ENCODE results near the gene TMEM120B.

Gene TMEM120B

DNA sequence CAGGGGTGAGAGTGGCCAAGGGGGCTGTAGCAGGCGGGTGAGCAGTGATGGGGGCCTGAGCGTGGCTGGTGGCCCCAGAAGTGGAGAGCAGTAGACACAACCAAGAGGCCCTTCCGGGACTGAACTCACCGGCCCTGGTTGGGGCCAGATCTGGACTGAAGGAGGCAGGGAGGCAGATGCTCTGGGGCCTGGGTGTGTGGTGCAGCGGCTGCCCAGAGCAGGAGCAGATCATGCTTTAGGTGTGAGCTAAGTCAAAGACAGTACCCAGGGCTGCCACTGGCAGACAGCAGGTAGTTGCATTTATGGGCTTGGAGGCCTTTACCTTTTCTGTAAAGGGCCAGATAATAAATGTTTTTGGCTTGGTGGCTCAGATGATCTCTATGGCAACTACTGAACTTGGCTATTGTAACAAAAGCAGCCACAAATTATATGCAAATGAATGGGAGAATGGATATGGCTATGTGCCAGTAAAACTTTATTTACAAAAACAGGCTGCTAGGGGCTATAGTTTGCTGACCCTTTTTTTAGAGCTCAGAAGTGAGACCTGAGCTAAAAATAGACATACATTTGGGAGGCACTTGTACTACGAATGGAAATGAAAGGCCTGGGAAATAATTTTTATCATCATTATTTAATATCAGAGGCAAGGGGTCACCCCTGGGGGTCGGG lies 116.8 kb downstream of the TMEM120B start:
- Histone ChIP-seq H3K9ac (ENCODE audit: low read length) (no peak overlapping the region), H3K4me3 (ENCODE audit: low read depth in 1 of 2, low read length in 2 of 2) (no peak overlapping the region), H3K36me3 (ENCODE audit: insufficient read depth, low read length) (peaks cover 60% of the 10 kb centered on the region), H3K27me3 (ENCODE audit: control insufficient read depth in 1 of 2, insufficient read depth in 2 of 2, low read length in 2 of 2) (no peaks in the 10 kb centered on the region), H3K4me1 (ENCODE audit: insufficient read depth, low read length) (peaks cover 9% of the 10 kb centered on the region), H3K27ac (ENCODE audit: low read depth, low read length) (no peak overlapping the region), H3K9me3 (ENCODE audit: low read length) (no peaks in the 10 kb centered on the region)

DNA sequence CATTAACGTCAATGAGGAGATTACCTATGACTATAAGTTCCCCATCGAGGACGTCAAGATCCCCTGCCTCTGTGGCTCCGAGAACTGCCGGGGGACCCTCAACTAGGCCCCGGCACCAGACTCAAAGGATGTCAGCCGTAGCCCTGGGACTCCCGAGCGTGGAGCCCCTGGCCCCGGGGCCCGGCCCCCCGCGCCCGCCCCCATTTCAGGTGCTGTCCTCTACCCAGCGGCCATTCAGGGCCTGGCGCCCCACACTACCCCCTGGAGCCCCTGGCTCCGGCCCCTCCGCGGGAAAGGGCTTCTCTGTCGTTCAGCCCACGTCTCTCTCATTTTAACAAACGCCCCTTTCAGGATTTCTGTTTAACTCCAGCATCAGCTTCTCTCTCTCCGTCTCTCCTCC lies 117.6 kb downstream of the TMEM120B start:
- H3K9ac ChIP-seq (ENCODE audit: low read length), result no peak overlapping the region
- peaks cover 57% of the 10 kb centered on the region for H3K36me3 ChIP-seq (ENCODE audit: insufficient read depth, low read length)

DNA sequence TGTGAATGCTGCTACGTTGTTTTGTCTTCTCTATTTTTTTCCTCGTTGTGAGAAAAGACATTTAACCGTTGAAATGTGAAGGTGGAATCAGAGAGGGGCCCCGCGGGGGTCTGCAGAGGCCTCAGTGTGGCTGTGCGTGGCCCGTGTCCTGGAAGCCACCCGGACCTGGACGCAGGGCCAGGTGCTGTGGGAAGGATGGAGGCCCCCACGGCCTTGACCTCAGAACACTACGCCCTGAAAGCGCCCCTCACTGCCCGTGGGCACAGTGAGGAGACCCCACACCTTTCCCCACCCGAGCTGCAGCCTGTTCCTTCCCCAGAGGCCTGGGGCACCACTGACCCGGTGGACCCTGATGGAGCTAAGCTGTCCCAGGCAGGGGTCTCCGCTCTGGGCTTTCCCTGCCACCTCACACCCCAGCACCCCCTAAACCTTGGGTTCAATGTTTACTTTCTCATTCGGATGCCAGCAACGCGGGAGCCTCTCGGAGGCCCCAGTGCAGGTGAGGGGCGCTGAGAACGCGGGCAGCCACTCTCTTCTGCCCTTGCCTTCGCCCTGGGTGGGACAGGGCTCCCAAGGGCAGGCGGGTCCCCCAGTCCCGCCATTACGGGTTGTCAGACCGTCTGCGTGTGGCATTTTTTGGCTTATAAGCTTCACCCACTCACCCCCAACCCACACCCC lies 118.2 kb downstream of the TMEM120B start:
- no peak overlapping the region for H3K27ac ChIP-seq (ENCODE audit: low read depth, low read length)
- no peaks in the 10 kb centered on the region for H3K27me3 ChIP-seq (ENCODE audit: control insufficient read depth in 1 of 2, insufficient read depth in 2 of 2, low read length in 2 of 2)
- no peaks in the 10 kb centered on the region for H3K9me3 ChIP-seq (ENCODE audit: low read length)
- H3K4me1 ChIP-seq (ENCODE audit: insufficient read depth, low read length), result peaks cover 9% of the 10 kb centered on the region
- H3K9ac ChIP-seq (ENCODE audit: low read length), result no peak overlapping the region
- peaks cover 57% of the 10 kb centered on the region for H3K36me3 ChIP-seq (ENCODE audit: insufficient read depth, low read length)
- H3K4me3 ChIP-seq (ENCODE audit: low read depth in 1 of 2, low read length in 2 of 2), result no peak overlapping the region

More for the DNA sequence above, 117.6 kb downstream of the TMEM120B start:
- H3K27me3 ChIP-seq (ENCODE audit: control insufficient read depth in 1 of 2, insufficient read depth in 2 of 2, low read length in 2 of 2), result no peaks in the 10 kb centered on the region
- H3K4me3 ChIP-seq (ENCODE audit: low read depth in 1 of 2, low read length in 2 of 2), result no peak overlapping the region
- H3K9me3 ChIP-seq (ENCODE audit: low read length), result no peaks in the 10 kb centered on the region
- no peak overlapping the region for H3K27ac ChIP-seq (ENCODE audit: low read depth, low read length)
- peaks cover 9% of the 10 kb centered on the region for H3K4me1 ChIP-seq (ENCODE audit: insufficient read depth, low read length)

All from muscle layer of colon (tissue), 2 donors.